NCI-H146 treated with DMSO at 0.1 percent for 48 hours (cell line): ENCODE measurements around the gene POU2AF3.
A peak's percentile ranks its signal among the peaks of the same experiment; 100 is the strongest.

ENCODE experiments used
- DNase-seq: peaks from one replicate; lab custom pipeline; 2025; ENCODE audit not compliant: unreplicated experiment; lab: John Stamatoyannopoulos, UW

POU2AF3 gene

GRCh38 chr11:111324277-111324720 is 26.0 kb downstream of the POU2AF3 start:
- DNase-seq: no peak

GRCh38 chr11:111325259-111325658 is 26.9 kb downstream of the POU2AF3 start:
- no peak for DNase-seq

- no peak for DNase-seq
Observed at GRCh38 chr11:111326824-111327223, 28.5 kb downstream of the POU2AF3 start.

GRCh38 chr11:111327908-111328624 is 29.7 kb downstream of the POU2AF3 start:
- no peak for DNase-seq

- no peak for DNase-seq
Observed at GRCh38 chr11:111329306-111330204, 31.2 kb downstream of the POU2AF3 start.

GRCh38 chr11:111330234-111330893 is 32.0 kb downstream of the POU2AF3 start:
- DNase-seq: no peak

GRCh38 chr11:111331711-111332479 is 33.5 kb downstream of the POU2AF3 start:
- DNase-seq: no peak

- DNase-seq: peak; percentile 74
Observed at GRCh38 chr11:111334532-111335502, 36.5 kb downstream of the POU2AF3 start.

- DNase-seq: no peak
Observed at GRCh38 chr11:111335549-111335948, 37.2 kb downstream of the POU2AF3 start.

- DNase-seq: no peak
Observed at GRCh38 chr11:111336062-111336461, 37.7 kb downstream of the POU2AF3 start.

- DNase-seq: no peak
Observed at GRCh38 chr11:111336582-111337256, 38.4 kb downstream of the POU2AF3 start.

GRCh38 chr11:111339758-111340388 is 41.5 kb downstream of the POU2AF3 start:
- no peak for DNase-seq

- no peak for DNase-seq
Observed at GRCh38 chr11:111342329-111342728, 44.0 kb downstream of the POU2AF3 start.

- DNase-seq: no peak
Observed at GRCh38 chr11:111344032-111344431, 45.7 kb downstream of the POU2AF3 start.

- no peak for DNase-seq
Observed at GRCh38 chr11:111347002-111347722, 48.8 kb downstream of the POU2AF3 start.

- DNase-seq: no peak
Observed at GRCh38 chr11:111347723-111348115, 49.4 kb downstream of the POU2AF3 start.

GRCh38 chr11:111348147-111348546 is 49.8 kb downstream of the POU2AF3 start:
- no peak for DNase-seq

GRCh38 chr11:111349191-111349695 is 50.9 kb downstream of the POU2AF3 start:
- no peak for DNase-seq
